HG03469 (cell line): ENCODE results near the gene SST.
"Not testable (repeated sequence)": the region's sequence is repeated elsewhere in the genome, so short reads cannot be mapped to it uniquely, and the experiment has no call there.

Experiments used
- ATAC-seq: cut with Tn5 transposase; IDR thresholded peaks from one replicate; pipeline ENCODE4 v1.9.1; 2021; ENCODE audit warnings: mild to moderate bottlenecking, moderate library complexity, moderate number of reproducible peaks; ENCODE audit not compliant: unreplicated experiment

SST gene

DNA sequence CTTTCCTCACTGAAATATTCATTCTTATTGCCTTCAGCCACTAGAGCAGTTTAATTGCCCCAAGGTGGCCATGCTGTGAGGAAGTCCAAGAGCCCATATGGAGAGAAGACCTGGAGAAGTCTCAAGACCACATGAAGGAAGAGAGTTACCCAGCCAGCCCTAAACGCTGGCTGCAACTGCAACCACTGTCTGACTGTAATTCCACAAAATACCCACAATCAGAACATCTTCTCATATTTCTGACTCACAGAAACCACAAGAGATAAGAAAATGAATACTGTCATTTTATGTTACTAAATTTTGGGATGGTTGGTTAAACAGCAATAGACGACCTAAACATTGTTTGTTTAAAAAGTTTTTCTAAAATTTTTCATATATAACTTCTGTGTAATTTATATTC lies 14.7 kb upstream of the SST start:
- no peak for ATAC-seq

DNA sequence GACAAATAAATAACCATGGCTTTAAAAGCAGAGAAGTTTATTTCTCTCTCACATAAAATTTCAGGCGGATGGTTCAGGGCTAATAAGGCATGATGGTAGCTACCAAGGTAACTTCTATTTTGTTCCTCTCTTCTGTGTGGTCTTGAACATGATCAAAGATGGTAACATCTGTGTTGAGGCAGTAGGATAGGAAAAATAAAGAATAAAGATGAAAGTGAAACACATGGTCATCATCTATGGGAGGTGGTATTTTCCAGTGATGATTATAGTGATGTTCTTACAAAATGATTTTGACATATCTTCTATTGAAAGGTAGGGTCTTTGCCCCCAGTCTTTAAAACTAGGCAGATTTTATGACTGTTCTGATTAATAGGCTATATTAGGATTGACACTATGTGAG lies 14.2 kb upstream of the SST start:
- ATAC-seq, result no peak

- ATAC-seq, result not testable (repeated sequence)
Measured at GRCh38 chr3:187681756-187682155, 11.6 kb upstream of the SST start.

GRCh38 chr3:187679638-187680396 lies 9.6 kb upstream of the SST start:
- no peak for ATAC-seq

DNA sequence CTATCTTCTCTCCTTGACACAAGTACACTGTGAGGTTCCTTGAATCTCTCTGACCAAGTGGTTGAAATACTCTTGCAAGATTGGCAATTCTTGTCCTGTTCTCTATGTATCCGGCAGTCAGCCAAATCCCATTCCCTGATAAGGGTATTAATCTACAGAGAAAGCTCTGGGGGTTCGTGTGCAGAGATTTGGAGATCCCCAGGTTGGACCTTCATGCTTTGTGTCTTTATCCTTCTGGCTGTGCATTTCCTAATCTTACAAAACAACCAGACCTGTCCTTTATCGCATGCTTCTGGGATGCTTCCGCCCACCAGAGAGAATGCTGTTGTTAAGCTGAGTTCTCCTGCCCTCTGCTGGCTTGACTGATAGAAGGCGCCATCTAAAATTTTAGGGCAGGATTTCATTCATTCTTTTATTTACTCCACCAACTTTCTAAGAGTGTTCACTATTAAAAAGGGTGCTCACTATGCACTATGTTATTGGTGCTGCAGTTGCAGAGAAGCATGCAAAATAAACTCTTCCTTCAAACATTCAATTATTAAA lies 8.6 kb upstream of the SST start:
- ATAC-seq, result no peak

GRCh38 chr3:187677604-187678003 lies 7.4 kb upstream of the SST start:
- no peak for ATAC-seq

GRCh38 chr3:187673012-187673411 lies 2.8 kb upstream of the SST start:
- ATAC-seq, result no peak

- no peak for ATAC-seq
Measured at GRCh38 chr3:187667526-187667925, 2.7 kb downstream of the SST start.

- ATAC-seq, result no peak
Measured at GRCh38 chr3:187665764-187666402, 4.3 kb downstream of the SST start.

DNA sequence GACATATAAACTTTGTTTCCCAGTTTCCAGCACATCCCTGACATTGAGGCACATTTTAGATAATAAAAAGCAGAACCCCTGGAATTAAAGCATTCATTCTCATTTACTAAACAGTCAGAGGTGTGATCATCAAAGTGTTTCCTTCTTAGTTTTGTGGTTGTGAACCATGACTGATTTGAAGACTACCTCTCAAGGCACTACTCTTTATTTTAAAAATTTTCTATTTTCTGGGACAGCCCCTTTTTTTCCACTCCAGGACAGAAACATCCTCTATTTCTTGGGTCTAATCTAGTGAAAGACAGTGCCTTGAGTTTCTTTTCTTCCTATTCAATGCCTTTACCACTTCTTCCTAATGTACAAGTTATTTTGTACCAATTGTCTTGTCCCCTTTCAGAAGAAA lies 5.2 kb downstream of the SST start:
- ATAC-seq, result no peak

DNA sequence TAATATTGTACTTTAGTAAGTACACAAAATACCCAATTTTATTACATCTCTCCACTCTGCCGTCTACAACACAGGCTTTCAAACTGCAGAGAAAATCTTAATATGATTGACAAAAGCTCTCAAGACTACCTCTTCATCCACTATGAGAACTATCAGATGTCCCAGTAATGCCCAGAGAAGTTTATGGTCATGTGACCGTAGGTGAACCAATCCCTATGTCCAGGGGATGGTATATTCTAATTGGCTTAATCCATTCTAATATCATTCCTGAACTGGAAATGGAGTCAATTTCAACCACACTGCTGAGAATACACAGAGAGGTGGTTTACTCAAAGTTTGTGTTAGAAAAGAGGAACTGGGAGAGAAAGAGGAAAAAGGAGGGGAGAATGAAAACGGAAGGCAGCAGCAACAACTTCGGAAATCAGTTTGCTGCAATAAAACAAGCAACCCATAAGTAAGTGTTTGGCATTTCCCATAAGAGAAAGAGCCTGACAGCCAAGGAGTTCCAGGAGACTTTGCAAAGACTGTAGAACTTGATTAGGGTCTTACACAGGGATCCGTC lies 7.3 kb downstream of the SST start:
- no peak for ATAC-seq

- no peak for ATAC-seq
Measured at GRCh38 chr3:187661267-187661666, 8.9 kb downstream of the SST start.

GRCh38 chr3:187651282-187651681 lies 18.9 kb downstream of the SST start:
- ATAC-seq, result no peak

- ATAC-seq, result peak; percentile 56
Measured at GRCh38 chr3:187648177-187648576, 22.0 kb downstream of the SST start.

GRCh38 chr3:187646906-187647660 lies 23.1 kb downstream of the SST start:
- no peak for ATAC-seq

DNA sequence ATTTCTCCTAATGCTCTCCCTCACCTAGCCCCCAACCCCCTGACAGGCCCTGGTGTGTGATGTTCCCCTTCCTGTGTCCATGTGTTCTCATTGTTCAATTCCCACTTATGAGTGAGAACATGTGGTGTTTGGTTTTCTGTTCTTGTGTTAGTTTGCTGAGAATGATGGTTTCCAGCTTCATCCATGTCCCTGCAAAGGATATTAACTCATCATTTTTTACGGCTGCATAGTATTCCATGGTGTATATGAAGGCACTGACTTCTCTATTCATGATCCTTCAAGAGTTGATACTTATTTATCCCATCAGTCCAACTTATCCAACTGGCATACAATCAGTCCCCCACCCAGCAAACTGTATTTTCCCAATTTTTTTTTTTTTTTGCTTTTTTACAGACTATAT lies 24.8 kb downstream of the SST start:
- not testable (repeated sequence) for ATAC-seq

- ATAC-seq, result no peak
Measured at GRCh38 chr3:187642861-187643260, 27.3 kb downstream of the SST start.

DNA sequence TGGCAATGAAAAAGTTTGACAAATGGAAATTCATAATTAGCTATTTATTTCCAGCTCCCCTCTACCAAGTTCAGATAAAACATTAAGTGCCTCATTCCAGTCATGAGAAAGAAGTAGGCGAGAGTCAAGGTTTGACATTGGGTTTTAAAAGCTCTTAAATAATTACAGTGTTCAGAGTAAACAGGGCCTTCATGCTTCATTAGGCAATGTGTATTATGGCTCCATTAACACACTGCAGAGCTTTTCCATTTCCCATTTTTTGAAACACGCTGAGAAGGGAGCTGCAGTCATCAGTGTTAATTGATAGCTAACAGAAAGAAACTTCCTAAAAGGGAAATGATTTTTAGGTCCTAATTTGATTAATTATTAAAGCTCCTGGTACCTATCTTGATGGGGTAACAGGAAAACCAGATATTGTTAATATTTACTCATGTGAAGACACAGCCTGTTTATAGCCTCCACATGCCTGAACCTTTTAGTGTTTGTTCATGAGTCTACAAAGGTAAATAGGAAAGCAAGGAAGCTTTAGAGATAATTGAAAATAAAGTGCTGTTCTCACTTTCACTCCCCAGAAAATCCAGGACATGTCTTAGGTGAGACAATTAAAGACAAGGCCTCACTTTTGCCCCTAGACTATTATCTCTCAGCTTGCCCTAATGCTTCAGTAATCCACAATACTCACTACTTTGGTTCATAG lies 28.7 kb downstream of the SST start:
- no peak for ATAC-seq

GRCh38 chr3:187640569-187641059 lies 29.6 kb downstream of the SST start:
- no peak for ATAC-seq

DNA sequence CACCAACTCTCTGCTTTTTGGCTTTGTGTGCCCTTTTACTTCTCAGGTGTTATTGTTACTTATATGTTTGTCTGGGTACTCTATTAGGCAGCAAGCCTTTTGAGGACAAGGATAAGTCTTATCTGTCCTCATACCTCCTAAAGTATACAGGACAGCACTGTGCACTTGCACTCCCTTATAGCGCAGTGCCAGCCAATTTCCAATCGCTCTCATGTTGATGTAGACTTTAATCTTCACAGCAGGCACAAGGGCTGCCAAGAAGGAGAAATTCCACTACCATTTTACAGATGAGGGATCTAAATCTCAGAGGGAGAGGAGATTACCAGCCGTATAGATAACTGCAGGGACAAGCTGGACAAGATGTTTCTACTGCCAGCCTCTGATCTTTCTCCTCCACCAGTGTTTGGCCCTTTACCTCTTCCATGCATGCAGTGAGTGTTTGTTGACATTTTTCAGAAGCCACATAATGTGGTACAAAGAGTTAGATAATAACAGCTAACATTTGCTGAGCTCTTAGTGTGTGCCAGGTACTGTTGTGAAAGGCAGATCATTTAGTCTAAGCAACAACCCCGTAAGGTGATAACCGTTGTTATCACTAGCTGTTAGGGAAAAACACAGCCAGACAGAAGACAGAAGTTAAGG lies 30.1 kb downstream of the SST start:
- ATAC-seq, result no peak
